ENCODE measurements around the gene BCR.
A peak's percentile ranks its signal among the peaks of the same experiment; 100 is the strongest.

BCR gene

DNA sequence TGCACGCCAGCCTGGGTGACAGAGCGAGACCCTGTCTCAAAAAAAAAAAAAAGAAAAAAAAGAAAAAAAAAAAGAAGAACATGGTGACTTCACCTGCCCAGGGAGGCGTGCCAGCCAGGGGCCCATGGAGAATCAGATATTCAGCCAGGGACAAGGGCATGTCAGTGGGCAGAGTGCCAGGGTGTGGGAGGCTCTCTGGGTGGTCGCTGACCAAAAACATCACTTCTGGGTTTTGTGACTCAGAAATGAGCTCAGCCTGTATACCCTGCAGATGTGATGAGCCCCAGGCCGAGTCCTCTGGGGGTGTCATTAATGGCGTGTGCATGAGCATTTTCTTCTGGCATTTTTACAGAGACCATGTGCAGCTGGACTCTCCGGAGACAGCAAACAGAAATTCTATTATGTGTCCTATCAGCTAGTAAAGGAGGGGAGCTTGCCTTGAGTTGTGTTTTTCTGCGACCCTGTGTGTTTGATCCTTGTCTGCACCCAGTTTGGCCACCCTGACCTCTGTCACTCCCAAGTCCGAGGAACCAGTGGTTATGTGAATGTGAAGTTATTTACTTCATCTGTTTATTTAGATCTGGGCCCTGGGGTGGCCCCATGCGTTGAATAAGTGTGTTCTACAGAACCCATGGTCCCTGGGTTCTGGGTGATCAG is 53.6 kb downstream of the BCR start:
- Histone ChIP-seq H3K36me3 (peaks cover 92% of the 10 kb centered on the region), H3K4me3 (no peak overlapping the region), H3K9ac (no peak overlapping the region), H4K20me1 (peaks cover 100% of the 10 kb centered on the region), H3K9me3 (peaks cover 9% of the 10 kb centered on the region), H3K4me2 (peak overlapping the region; percentile 53), H3K4me1 (peaks cover 87% of the 10 kb centered on the region), H3K27ac (0 out of 2 replicates have a peak overlapping the region, but pooled peaks have one; percentile 37), H3K27me3 (no peaks in the 10 kb centered on the region)
- no peak for TF ChIP-seq Cebpa-rat (IDR thresholded peaks at IDR 0.05)

DNA sequence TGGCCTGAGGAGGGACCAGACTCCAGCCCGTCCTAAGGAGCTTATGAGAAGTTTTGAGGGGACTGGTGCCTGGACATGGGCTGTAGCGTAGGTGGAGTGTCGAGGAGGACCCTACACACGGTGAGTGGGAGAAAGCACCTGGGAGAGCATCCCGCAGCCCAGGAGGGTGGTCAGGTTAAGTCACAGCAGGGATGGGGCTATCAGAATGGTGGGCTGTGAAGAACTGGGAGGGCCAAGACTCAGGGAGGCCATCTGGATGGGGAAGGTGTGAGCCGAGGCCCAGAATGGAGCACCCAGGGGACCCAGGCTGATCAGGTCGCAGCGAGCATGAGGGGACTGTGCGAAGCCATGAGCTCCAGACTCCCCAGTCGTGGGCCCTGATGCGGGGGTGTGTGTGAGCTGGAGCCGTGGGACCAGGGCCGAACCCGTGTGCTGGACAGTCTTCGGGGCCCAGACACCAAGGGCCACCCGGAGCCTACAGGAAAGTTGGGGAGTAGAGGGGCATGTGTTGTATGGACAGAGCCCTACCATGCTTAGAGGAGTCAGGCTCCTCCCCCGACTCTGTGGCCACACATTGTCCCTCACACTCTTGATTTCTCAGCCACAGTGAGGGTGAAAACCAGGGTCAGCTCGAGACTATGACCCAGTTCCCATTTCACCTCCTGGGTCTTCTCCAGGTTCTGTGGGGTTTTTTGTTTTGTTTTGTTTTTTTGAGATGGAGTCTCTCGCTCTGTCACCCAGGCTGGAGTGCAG is 54.3 kb downstream of the BCR start:
- Histone ChIP-seq H4K20me1 (peaks cover 100% of the 10 kb centered on the region), H3K9ac (no peak overlapping the region), H3K4me2 (peak overlapping the region; percentile 53), H3K4me1 (peaks cover 94% of the 10 kb centered on the region), H3K4me3 (no peak overlapping the region), H3K36me3 (peaks cover 92% of the 10 kb centered on the region), H3K9me3 (0 out of 2 replicates have a peak, but pooled peaks cover 2% of the 10 kb centered on the region), H3K27ac (peak overlapping the region; percentile 37; the same call in 1 of the 2 replicates), H3K27me3 (no peaks in the 10 kb centered on the region)
- TF ChIP-seq Cebpa-rat (IDR thresholded peaks at IDR 0.05): no peak

DNA sequence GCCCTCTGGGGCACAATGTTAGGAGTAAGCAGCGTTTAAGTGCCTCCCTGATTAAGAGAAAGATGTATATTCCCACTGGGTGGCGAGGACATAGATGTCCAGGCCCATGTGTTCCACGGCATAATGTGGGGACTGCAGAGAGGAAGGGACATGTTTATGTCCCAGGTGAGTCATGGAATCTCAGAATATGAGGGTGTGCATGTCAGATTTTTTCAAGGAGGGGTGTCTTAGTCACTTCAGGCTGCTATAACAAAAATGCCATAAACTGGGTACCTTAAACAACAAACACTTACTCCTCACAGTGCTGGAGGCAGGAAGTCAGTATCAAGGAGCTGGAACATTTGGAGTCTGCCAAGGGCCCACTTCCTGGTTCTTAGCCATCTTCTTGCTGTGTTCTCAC is 55.1 kb downstream of the BCR start:
- Histone ChIP-seq H3K27me3 (no peaks in the 10 kb centered on the region), H3K4me2 (peak overlapping the region; percentile 39), H4K20me1 (peaks cover 100% of the 10 kb centered on the region), H3K9me3 (no peaks in the 10 kb centered on the region), H3K4me1 (peaks cover 98% of the 10 kb centered on the region), H3K4me3 (no peak overlapping the region), H3K27ac (no peak overlapping the region), H3K9ac (no peak overlapping the region), H3K36me3 (peaks cover 86% of the 10 kb centered on the region)
- TF ChIP-seq Cebpa-rat (IDR thresholded peaks at IDR 0.05): no peak

DNA sequence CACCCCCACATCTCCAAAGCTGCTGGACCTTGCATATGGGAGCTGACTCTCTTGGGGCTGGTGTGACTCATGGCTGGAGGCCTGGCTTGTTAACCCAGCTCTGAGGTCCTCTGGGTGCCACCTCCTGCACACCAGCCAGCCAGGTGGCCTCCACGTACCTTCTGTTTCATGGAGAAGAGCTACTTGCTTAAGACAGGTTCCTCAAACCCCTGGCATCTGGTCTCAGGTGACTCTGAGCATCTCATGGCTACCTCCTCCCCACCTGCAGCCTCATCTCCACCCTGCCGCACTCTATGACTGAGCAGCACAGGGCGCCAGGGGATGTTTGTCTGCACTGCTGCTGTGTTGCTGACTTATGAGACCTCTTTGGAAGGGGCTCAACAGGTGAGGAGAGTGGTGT is 55.7 kb downstream of the BCR start:
- H3K27ac ChIP-seq: no peak overlapping the region
- H4K20me1 ChIP-seq: peaks cover 100% of the 10 kb centered on the region
- peak overlapping the region; percentile 39 for H3K4me2 ChIP-seq
- no peak for TF ChIP-seq Cebpa-rat (IDR thresholded peaks at IDR 0.05)
- H3K4me1 ChIP-seq: peaks cover 98% of the 10 kb centered on the region
- H3K9me3 ChIP-seq: no peaks in the 10 kb centered on the region
- H3K4me3 ChIP-seq: no peak overlapping the region
- H3K27me3 ChIP-seq: no peaks in the 10 kb centered on the region
- H3K36me3 ChIP-seq: peaks cover 80% of the 10 kb centered on the region
- H3K9ac ChIP-seq: no peak overlapping the region

DNA sequence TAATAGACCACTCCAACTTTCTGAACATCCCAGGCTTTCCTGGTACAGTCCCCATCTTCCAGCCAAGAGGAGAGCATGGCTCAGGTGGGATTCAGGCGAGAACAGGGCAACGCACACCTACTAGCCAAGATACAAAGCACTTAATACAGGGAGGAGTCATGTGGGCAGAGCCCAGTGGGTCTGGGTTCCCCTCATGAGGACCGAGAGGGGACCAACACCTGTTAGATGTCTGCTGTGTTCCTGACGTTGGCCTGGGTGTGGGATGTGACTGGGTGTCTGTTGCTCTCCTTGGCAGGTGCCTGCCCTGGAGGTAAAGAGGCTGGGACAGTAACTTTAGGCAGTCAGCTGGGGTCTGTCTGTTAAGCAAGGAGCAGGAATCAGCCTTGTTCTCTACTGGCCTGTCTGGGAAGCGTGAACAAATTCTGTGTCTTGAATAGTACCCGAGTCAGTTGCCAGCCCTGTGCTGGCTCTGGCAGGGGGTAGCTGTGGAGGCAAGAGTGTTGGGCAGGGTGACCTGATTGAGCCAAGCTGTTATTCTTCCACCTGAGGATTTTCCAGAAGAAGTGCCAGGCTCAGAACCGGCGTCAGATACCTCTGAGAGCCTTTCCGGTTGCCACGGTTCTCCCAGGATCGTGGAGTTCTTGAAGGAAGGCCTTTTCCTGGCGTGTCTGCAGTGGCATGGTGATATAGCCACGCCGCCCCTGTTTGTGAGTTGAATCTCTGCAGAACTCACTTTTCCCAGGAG is 56.3 kb downstream of the BCR start:
- Histone ChIP-seq H3K9me3 (no peaks in the 10 kb centered on the region), H3K9ac (no peak overlapping the region), H3K36me3 (peaks cover 76% of the 10 kb centered on the region), H3K27ac (peak overlapping the region; percentile 45; the same call in 1 of the 2 replicates), H4K20me1 (peaks cover 100% of the 10 kb centered on the region), H3K4me2 (peak overlapping the region; percentile 39), H3K4me1 (peaks cover 98% of the 10 kb centered on the region), H3K27me3 (no peaks in the 10 kb centered on the region), H3K4me3 (no peak overlapping the region)
- no peak for TF ChIP-seq Cebpa-rat (IDR thresholded peaks at IDR 0.05)

DNA sequence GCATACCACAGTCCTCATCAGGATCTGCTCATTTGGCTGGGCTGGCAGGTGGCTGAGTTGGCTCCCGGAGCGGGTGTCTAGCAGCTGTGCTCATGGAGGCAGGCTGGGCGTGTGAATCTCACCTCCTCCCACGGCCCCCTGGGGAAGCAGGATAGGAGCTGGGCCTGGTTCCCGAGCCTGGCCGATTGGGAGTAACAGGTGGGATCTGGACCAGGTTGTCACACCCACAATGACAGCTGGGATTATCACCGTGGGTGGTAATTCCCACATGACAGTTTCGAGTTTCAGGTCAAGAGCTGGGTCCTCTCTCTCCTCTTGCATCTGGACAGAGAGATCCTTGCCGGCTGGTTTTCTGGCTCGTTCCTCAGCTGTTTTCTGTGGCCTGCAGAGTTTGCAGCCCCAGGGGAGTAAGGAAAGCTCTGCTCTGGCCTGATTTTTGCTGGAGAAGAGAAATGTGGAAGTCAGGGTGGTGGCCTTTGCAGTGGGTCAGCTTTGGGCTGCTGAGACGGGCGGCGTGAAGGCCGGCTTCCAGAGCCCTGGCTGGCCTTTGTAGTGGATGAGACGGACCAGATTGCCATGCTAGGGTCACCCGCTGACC is 57.0 kb downstream of the BCR start:
- H3K4me3 ChIP-seq: no peak overlapping the region
- H3K9ac ChIP-seq: no peak overlapping the region
- H3K4me1 ChIP-seq: peaks cover 98% of the 10 kb centered on the region
- H3K9me3 ChIP-seq: no peaks in the 10 kb centered on the region
- no peak overlapping the region; the same call in 1 of the 2 replicates for H3K27ac ChIP-seq
- TF ChIP-seq Cebpa-rat (IDR thresholded peaks at IDR 0.05): no peak
- peaks cover 100% of the 10 kb centered on the region for H4K20me1 ChIP-seq
- no peaks in the 10 kb centered on the region for H3K27me3 ChIP-seq
- peak overlapping the region; percentile 39 for H3K4me2 ChIP-seq
- peaks cover 69% of the 10 kb centered on the region for H3K36me3 ChIP-seq

DNA sequence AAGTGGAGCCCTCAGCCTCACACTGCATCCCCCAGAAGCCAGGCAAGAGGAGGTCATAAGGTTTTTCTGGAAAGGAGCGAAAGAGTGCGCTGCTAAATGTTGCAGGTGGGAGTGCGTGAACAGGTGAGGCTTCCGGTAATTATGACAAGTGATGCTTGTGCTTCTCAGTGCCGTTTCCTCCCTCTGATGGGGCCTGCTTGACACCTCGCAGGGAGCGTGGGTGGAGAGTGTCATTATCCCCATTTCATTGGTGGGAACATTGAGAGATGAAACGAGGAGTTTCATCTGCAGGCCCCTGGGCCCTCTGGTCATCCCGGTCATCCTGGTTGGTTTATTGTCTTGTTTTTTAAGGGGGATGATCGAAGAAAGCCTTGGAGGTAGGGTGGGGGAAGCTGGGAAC is 57.5 kb downstream of the BCR start:
- H3K36me3 ChIP-seq: peaks cover 64% of the 10 kb centered on the region
- H4K20me1 ChIP-seq: peaks cover 100% of the 10 kb centered on the region
- H3K27ac ChIP-seq: no peak overlapping the region
- H3K9ac ChIP-seq: no peak overlapping the region
- no peaks in the 10 kb centered on the region for H3K27me3 ChIP-seq
- no peaks in the 10 kb centered on the region for H3K9me3 ChIP-seq
- H3K4me2 ChIP-seq: peak overlapping the region; percentile 39
- no peak for TF ChIP-seq Cebpa-rat (IDR thresholded peaks at IDR 0.05)
- no peak overlapping the region for H3K4me3 ChIP-seq
- peaks cover 98% of the 10 kb centered on the region for H3K4me1 ChIP-seq

DNA sequence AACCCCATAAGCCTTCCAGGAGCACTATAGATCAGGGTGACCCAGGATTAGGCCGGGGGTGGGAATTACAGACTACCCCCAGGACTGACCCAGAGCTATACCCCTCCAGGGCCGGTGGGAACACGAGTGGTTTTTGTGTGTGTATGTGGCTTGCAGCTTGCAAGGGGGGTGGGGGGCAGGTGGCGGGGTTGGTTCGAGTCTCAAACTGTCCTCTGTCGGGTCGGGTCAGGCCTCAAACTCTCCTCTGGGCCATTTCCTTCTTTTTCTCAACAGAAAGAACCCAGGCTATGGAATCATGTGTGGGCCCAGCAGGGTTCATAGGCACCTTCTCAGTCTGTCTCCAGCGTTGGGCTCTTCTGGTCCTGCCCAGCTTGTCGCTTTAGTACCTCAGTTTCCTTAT is 58.4 kb downstream of the BCR start:
- peaks cover 58% of the 10 kb centered on the region for H3K36me3 ChIP-seq
- H3K4me3 ChIP-seq: no peak overlapping the region
- H3K4me1 ChIP-seq: peaks cover 98% of the 10 kb centered on the region
- H3K27me3 ChIP-seq: no peaks in the 10 kb centered on the region
- H3K27ac ChIP-seq: no peak overlapping the region
- H3K9me3 ChIP-seq: no peaks in the 10 kb centered on the region
- H3K4me2 ChIP-seq: no peak overlapping the region
- H3K9ac ChIP-seq: no peak overlapping the region
- TF ChIP-seq Cebpa-rat (IDR thresholded peaks at IDR 0.05): no peak
- peaks cover 100% of the 10 kb centered on the region for H4K20me1 ChIP-seq

DNA sequence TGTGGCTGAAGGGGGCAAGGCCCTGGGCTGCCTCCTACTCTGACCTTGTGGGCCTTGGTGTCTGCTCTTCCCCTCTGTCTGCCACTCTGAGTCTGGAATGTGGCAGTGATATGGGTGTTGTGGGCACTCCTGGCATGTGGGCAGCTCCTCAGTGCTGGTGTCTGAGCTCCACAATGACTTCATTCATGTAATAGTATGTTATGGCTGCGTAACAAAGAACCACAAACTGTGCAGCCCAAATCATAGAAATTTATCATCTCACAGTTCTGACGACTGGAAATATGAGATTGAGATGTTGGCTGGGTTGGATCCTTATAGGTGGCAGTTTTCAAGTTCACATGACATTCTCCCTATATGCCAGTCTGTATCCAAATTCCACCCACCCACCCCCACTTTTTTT is 59.1 kb downstream of the BCR start:
- peaks cover 100% of the 10 kb centered on the region for H4K20me1 ChIP-seq
- no peak overlapping the region for H3K4me3 ChIP-seq
- H3K27me3 ChIP-seq: no peaks in the 10 kb centered on the region
- no peak overlapping the region for H3K9ac ChIP-seq
- no peak for TF ChIP-seq Cebpa-rat (IDR thresholded peaks at IDR 0.05)
- H3K4me1 ChIP-seq: peaks cover 98% of the 10 kb centered on the region
- peaks cover 58% of the 10 kb centered on the region for H3K36me3 ChIP-seq
- H3K4me2 ChIP-seq: peak overlapping the region; percentile 77
- no peak overlapping the region for H3K27ac ChIP-seq
- H3K9me3 ChIP-seq: no peaks in the 10 kb centered on the region
